HG02943 (cell line): Measurements from ENCODE around the gene PTCH1.

ENCODE experiments used
- ATAC-seq: cut with Tn5 transposase; IDR thresholded peaks from one replicate; pipeline ENCODE4 v1.9.1; 2021; ENCODE audit warnings: mild to moderate bottlenecking, low read depth, moderate library complexity; ENCODE audit not compliant: unreplicated experiment

PTCH1 gene

GRCh38 chr9:95446259-95446658 lies 70.5 kb downstream of the PTCH1 start:
- ATAC-seq, result no peak

DNA sequence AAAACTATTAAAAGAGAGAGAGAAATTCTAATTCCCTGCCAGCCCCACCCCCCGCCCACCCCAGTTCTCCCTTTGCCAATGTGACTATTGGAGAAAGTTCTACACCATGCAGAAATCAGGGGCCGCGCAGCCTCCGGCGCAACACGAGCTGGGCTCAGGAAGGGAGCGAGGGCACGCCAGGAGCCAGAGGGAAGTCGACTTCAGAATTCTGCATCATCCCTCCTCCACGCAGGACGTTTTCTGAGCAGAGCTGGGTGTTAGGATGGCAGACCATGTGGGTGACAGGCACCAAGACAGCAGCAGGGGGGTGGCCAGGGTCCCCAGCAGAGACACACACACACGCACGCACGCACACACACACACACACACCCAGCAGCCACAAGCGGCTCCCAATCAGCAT lies 72.6 kb downstream of the PTCH1 start:
- no peak for ATAC-seq

DNA sequence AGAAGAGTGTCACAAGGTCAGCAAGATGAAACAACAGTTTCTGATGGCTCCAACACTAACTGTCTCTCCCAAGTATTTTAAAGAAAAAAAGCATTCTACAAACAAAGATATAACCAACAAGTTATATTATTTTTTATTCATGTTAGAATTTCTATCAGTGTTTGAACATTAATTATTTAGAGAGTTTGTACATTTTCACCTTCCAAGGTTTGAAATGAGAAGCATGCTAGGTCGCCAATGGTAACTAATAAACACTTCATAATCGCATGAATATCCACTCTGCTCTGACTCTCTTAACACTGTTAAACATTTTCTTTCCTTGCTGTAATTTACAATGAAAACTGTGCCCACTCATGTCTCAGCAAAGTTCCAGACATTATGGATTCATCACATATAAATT lies 73.5 kb downstream of the PTCH1 start:
- no peak for ATAC-seq

GRCh38 chr9:95441081-95441480 lies 75.7 kb downstream of the PTCH1 start:
- no peak for ATAC-seq

DNA sequence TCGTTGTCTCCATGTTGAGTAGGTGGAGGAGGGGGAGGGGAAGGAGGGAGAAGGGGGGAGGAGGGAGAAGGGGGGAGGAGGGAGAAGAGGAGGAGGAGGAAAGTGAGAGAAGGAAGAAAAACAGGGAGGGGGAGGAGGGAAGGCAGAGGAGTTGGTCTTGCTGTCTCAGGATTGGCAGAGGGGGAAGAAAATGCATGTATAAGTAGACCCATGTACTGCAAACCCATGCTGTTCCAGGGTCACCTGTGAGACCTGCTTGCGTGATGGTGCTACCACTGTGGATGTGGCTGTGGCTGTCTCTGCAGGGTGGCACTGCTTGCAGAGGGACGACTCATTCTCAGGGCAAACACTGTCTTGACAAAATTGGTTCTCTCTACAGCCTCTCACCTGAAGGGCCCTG lies 76.3 kb downstream of the PTCH1 start:
- no peak for ATAC-seq

DNA sequence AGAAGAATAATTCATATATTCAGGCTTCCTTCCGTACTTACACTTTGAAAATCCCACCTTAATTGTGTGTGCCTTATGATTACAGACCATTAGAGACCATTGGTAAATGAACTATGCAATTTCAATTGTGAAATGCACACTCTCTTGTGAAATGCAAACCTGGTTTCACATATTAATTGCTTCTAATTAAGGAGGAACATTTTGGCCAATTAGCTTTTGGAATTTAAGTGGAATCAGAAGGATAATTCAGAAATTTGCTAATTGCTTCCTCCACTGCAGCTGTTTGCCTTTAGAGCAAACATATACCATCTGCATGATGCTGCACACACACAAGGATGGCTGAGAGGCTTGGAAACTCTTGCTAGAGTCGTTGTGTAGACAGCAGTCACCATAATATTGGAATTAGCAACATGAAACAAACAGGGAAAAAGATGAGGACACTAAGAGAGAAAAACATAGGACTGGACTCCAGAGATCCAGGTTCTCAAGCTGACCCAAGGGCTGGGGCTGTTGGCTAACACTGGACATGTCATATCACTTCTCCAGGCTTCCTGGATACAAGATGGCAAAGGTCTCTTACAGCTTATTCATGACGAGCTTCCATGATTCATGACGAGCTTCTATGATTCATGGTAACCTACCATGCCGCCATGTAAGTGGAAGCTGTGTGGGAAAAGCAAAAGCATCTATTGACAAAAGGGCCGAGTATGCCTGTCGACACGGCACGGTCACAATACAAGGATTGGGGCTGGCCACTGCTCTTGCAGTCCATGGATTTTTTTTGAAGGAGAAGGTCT lies 78.0 kb downstream of the PTCH1 start:
- ATAC-seq, result no peak

DNA sequence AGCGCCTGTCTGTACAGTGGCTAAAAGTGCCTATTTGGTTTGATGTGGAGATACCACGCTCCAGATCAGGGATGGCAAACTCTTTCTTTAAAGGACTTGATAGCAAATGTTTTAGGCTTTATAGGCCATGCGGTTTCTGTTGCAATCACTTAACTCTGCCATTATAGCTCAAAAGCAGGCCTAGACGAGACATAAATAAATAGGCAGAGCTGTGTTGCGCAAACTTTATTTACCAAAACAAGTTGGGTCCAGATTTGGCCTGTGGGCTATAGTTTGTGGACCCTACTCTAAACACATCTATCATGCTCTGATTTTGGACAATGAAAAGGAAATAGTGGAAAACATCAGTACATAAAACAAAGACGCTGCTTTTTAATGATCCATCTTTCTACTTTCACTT lies 79.2 kb downstream of the PTCH1 start:
- ATAC-seq, result no peak

DNA sequence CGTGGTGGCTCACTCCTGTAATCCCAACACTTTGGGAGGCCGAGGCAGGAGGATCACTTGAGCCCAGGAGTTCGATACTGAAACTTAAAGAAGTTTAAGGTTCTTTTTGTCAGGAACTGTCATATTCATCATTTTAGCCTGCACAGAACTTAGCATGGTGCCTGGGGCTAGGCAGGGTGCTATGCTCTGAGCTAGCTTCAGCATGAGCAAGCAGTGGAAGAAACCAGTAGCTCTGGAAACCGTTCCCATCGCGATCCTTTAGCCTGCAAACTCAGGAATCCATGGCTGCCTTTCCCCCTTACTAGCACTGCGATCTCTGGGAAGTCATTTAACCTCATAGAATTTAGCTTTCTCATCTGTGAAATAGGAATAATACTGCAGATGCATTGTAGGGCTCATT lies 80.4 kb downstream of the PTCH1 start:
- ATAC-seq, result no peak

GRCh38 chr9:95435074-95435728 lies 81.6 kb downstream of the PTCH1 start:
- no peak for ATAC-seq

DNA sequence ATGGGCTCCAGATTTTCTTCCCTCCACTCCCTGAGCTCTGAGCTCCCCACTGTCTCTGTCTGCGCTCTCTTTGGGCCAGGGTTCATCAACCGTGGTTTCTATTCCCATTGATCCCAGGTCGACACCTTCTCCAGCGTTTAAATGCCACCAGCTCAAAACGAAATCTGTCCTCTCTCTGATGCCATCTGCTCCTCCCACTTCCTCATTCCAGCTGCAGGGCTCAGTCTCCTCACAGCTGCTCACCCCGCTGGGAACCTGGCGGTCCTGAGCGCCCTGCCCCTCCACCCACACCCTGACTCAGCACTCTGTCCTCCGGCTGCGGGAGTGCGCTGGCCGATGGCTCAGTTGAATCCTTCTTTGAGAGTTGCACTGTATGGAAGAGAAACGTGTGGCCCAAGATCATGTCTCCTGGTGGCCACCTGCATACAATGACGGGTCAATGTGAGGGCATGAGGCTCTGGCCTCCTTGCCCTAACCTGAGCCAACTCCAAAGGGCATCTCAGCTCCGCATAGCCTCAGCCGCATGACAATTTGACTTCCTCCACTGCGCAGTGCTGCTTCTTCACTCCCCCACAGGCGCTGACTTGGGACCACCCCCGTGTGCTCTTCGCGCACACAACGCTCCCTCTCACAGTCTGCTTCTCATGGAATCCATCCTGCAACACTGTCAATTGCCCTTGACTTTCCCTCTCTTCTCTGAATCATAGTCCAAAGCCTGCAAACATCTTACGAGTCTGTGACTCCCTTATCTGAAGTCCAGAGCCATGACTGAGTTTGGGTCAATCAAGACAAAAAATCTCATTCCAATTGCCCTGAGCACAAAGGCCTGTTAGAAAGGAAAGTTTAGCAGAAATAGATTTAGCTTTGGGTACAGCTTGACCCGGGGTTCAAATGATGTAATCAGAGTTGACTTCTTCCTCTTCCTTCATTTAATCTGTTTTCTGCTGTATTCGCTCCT lies 82.4 kb downstream of the PTCH1 start:
- no peak for ATAC-seq

DNA sequence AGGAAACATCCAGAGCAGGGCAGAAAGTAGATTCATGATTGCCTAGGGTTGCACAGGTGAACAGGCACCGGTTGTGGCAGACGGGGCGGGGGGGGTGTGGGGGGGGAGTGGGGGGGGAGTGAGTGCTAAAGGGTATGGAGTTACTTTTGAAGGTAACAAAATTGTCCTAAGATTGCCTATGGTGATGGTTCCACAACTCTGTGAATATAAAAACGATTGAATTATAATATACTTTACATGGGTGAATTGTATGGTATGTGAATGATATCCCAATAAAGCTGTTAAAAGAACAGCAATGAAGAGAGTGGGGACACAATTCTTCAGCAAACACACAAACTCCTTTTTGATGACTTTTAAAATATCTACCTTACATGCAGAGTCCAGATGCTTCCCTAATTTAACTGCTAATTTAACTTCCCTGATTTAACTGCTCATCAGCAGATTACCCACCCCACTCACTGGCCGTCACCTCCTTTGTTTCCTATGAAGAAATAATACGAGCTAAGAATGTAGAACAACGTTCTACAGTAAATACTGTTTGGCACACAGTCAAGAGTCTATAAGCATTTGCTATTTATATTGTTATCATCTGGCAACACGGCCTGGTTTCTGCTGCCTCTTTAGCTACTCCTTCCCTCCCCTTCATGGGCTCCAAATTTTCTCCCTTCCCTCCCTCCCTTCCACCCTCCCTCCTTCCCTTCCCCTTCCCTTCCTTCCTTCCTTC lies 83.5 kb downstream of the PTCH1 start:
- ATAC-seq, result no peak

- ATAC-seq, result no peak
Observed at GRCh38 chr9:95431286-95431685, 85.5 kb downstream of the PTCH1 start.

GRCh38 chr9:95429948-95430620 lies 86.7 kb downstream of the PTCH1 start:
- ATAC-seq, result no peak

- ATAC-seq, result no peak
Observed at GRCh38 chr9:95429096-95429495, 87.7 kb downstream of the PTCH1 start.

DNA sequence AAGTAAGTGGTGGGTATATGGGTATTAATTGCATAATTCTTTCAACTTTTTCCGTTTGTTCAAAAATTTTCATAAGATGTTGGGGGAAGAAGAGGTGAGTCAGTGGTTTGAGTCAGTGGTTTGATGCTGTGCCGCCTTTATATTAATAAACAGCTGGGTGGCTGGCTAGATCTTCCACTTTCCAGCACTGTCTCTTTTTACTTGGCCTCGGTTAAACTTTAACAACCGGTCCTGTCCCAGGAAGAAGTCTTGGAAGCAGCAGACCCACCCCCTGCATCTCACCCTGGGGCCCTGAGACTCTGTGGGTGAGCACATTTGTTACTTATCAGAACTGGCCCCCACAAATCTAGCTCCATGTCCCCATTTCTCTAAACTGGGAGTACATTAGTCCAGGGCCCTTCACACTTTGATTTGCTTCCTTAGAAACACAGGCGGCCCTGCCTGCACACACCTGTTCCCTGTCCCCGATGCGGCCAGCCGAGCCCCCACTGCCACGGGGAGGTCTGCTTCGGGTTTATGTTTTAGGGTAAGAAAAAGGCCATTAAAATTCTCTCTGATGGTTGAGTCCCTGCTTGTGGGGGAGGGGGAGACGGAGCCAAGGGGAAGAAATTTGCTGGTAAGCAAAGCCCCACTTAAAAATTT lies 90.7 kb downstream of the PTCH1 start:
- no peak for ATAC-seq

GRCh38 chr9:95422650-95423049 lies 94.1 kb downstream of the PTCH1 start:
- ATAC-seq, result no peak

- ATAC-seq, result no peak
Observed at GRCh38 chr9:95420518-95420917, 96.3 kb downstream of the PTCH1 start.

- no peak for ATAC-seq
Observed at GRCh38 chr9:95419444-95419843, 97.3 kb downstream of the PTCH1 start.

- no peak for ATAC-seq
Observed at GRCh38 chr9:95415158-95415557, 101.6 kb downstream of the PTCH1 start.
